Tibial nerve (tissue), 4 donors: ENCODE results near the gene DMD.
"Not testable (repeated sequence)": the region's sequence is repeated elsewhere in the genome, so short reads cannot be mapped to it uniquely, and the experiment has no call there.

ENCODE experiments used
- CTCF ChIP-seq, 5 experiments: fragments of 200-600 bp in 3 of 5; fragments of 450-650 bp in 2 of 5; sonication (generic) in 3 of 5; IDR thresholded peaks; one replicate each; pipeline ENCODE4 v1.5.1; 2016 to 2019; ENCODE audit warnings: antibody characterized with exemption in 5 of 5, mild to moderate bottlenecking in 3 of 5, moderate library complexity in 2 of 5
- EP300 ChIP-seq, 2 donors: sonication (generic); formaldehyde crosslinking; IDR thresholded peaks; one replicate each; pipeline ENCODE4 v1.6.1; 2017; ENCODE audit warnings: antibody characterized with exemption in 2 of 2, mild to moderate bottlenecking in 1 of 2
- POLR2A ChIP-seq, 2 donors: fragments of 450-650 bp; IDR thresholded peaks; one replicate each; pipeline ENCODE4 v1.6.1; 2017; ENCODE audit warnings: antibody characterized with exemption in 2 of 2, mild to moderate bottlenecking in 2 of 2, moderate library complexity in 2 of 2

GRCh38 chrX:31377821-31378220 is 1833.5 kb downstream of the DMD start:
- TF ChIP-seq CTCF, POLR2A, EP300 (IDR thresholded peaks at IDR 0.05): not testable (repeated sequence)
